Uterus (tissue), 2 donors: ENCODE results near the gene GFER.

Experiments
- CTCF ChIP-seq, 4 experiments: fragments of 200-600 bp in 2 of 4; fragments of 450-650 bp in 2 of 4; sonication (generic) in 2 of 4; IDR thresholded peaks; one replicate each; pipeline ENCODE4 v1.5.1; 2016 to 2019; ENCODE audit warnings: antibody characterized with exemption in 4 of 4, mild to moderate bottlenecking in 2 of 4, moderate library complexity in 1 of 4
- POLR2A ChIP-seq, 2 donors: fragments of 450-650 bp; IDR thresholded peaks; one replicate each; pipeline ENCODE4 v1.6.1; 2016; ENCODE audit warnings: antibody characterized with exemption in 2 of 2, mild to moderate bottlenecking in 1 of 2, moderate library complexity in 1 of 2

DNA sequence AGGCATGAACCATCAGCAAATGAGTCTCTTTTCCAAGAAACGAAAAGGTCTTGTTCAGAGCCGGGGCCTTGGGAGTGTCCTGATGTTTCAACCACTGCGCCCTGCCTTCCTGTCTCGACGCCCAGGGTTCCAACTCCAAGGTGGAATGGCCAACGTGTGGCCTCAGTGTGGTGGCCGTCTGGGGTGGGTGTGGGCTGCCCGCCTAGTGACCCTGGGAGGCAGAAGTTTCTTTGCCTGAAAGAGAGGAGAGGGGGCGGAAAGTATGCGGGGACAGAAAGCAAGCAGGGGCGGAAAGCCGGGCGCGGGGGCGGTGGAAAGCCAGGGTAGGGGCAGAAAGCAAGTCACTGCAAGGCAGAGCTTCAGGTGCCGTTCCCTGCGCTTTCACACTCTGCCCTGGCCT is 45.1 kb upstream of the GFER start:
- TF ChIP-seq CTCF (IDR thresholded peaks at IDR 0.05) = no peak
- TF ChIP-seq POLR2A (IDR thresholded peaks at IDR 0.05) = no peak
